Measurements from ENCODE around the gene RPL37.
"Not testable (repeated sequence)": the region's sequence is repeated elsewhere in the genome, so short reads cannot be mapped to it uniquely, and the experiment has no call there.

RPL37 gene

DNA sequence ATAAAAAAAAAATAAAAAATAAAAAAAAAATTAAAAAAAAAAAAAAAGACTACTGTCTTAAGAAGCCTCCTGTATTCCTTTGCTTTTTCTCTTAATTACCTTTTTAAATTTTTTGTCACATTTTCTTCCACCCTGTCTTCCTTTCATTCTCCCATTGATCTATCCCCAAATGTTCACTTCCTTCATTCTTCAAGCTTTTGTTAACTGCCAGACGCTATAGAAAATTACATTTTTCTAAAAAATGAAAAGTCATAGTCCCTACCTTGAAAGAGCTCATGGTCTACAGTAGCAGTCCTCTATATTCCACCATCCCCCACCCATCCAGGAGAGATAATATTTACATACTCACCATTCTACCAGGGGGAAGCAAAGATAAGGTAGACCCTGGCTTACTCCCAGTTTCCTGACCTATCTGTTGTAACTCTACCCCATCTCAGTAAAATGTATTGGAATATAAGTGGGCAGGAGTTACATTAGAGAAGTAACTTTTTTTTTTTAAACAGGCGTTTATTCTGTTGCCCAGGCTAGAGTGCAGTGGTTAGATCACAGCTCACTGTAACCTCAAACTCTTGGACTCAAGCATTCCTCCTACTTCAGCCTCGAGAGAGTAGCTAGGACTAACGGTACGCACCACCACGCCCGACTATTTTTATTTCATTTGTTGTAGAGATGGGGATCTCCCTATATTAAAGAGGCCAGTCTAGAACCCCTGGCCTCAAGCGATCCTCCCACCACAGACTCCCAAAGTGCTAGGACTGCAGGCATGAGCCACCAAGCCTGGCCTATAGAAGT is 33.1 kb downstream of the RPL37 start:
- TF ChIP-seq, protein P1, sequence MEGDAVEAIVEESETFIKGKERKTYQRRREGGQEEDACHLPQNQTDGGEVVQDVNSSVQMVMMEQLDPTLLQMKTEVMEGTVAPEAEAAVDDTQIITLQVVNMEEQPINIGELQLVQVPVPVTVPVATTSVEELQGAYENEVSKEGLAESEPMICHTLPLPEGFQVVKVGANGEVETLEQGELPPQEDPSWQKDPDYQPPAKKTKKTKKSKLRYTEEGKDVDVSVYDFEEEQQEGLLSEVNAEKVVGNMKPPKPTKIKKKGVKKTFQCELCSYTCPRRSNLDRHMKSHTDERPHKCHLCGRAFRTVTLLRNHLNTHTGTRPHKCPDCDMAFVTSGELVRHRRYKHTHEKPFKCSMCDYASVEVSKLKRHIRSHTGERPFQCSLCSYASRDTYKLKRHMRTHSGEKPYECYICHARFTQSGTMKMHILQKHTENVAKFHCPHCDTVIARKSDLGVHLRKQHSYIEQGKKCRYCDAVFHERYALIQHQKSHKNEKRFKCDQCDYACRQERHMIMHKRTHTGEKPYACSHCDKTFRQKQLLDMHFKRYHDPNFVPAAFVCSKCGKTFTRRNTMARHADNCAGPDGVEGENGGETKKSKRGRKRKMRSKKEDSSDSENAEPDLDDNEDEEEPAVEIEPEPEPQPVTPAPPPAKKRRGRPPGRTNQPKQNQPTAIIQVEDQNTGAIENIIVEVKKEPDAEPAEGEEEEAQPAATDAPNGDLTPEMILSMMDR (IDR thresholded peaks at IDR 0.05; ENCODE audit: low read length, missing control alignments): no peak
- H3K4me3 ChIP-seq (replicated peaks; ENCODE audit: low read depth, low read length): no peak overlapping the region
- DNase-seq (ENCODE audit: low read depth): no peak

DNA sequence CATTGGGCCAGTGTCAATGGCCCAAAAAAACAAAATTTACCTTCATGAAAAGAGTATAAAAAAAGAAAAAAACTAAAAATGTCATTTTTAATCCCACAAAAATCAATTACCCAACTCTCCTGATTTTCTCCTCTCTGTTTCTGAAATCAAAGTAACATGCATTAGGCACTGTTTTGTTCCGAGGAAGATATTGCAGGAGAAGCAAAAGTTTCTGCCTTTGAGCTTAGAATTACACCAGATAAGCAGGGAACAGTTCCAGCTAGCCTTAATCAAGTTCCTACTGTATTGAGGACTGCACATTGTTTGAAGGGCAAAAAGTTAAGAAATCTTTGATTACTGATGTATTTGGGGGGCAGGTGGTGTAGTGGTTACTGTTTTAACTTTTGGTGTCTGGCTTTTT is 35.8 kb downstream of the RPL37 start:
- no peak for DNase-seq (ENCODE audit: low read depth)
- TF ChIP-seq, protein P1 (IDR thresholded peaks at IDR 0.05; ENCODE audit: low read length, missing control alignments): no peak
- H3K4me3 ChIP-seq (replicated peaks; ENCODE audit: low read depth, low read length): peak overlapping the region; percentile 96

DNA sequence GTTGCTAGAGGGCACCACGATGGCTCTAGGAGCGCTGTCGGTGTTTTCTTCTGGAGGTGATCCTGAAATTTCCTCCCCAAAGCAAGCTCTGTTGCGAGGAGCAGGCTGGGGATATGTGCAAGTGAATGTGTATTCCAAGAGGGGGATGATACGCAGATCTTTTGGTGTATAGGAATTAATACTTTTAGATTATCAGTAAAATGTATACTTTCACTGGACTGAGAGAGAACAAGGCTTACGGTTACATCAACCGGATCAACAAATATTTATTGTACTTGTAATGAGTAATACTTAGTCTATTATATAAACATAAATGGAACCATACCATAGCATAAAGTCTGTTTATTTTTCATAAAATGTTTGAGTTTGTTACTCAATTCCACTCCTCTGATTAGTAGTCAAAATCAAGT is 36.2 kb downstream of the RPL37 start:
- peak overlapping the region; percentile 96 for H3K4me3 ChIP-seq (replicated peaks; ENCODE audit: low read depth, low read length)
- TF ChIP-seq, protein P1 (IDR thresholded peaks at IDR 0.05; ENCODE audit: low read length, missing control alignments): peak; percentile 26
- DNase-seq (ENCODE audit: low read depth): no peak

DNA sequence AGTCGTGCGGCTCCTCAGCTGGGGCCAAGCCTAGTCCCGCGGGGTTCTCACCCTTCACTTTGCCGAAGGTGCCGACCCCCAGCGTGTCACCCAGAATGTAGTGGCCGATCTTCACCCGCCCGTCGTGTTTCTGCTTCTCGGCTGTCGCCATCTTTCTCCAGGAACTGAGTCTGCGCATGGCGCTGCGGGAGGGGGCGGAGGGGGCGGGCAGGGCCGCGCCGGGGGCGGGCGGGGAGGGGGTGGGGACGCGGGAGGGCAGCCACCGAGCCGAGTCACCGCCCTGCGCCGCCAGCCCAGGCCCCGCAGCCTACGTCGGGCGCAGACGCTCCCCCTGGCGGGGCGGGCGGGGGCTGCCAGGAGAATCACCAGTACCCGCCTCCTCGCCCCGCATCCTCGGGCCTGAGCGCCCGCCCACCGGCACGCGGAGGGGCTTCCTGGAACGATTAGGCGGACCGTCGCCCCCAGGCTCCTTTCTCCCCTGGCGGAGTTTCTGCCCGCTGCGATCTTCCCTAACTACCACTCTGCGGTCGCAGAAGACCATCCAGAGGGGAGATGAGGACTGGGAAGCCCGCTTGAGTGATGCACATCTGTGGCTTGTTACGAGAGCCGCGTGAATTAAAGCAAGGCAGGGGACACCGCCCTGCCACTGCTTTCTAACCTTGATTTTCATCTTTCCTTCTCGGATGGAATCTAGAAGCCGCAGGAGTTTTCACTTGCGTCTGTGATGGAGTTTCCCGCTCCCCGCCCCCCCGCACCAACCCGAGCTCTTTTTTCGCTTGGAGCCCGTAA is 36.8 kb downstream of the RPL37 start, which contains the start of gene PRKAA1:
Gene PRKAA1, minus strand, starts transcription at position 363 of the 789 bp plus-strand sequence. Its CDS starts 185 bp downstream, at position 178.
- TF ChIP-seq, protein P1 (IDR thresholded peaks at IDR 0.05; ENCODE audit: low read length, missing control alignments): peak; percentile 26
- H3K4me3 ChIP-seq (replicated peaks; ENCODE audit: low read depth, low read length): peak within 1 kb of the TSS; percentile 96
- peak; percentile 89 for DNase-seq (ENCODE audit: low read depth)

DNA sequence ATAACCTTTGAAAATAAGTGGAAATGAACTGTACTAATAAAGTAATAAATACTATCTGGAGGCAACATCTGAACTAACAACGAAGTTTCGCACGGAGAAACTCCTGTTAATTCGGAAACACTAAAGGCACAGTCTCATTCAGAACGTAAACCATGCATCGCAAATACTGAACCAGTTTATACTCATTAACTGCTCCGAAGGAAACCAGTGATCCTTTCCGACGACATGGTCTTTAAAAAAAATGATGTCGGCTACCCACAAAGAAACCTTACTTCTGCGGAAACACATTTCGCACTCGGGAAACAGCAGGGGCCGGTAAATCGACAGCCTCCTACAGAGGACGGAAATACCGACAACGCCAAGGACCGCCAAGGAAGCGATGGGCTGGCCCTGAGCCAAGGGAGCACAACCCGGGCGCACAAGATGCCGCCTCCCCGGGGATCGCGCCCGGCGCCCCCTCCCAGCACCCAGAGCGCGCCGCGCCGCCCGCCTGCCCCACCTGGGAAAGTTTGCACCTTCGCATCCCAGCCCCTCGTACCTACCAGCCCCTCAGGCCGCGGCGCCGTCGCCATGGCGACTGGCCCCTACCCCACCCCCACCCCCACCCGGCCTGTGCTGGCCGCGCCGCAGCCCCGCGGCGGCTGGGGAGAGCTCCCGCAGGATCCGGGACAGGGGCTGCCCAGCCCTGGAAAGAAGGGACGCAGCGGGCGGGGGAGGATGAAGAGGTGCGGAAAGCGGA is 37.6 kb downstream of the RPL37 start:
- H3K4me3 ChIP-seq (replicated peaks; ENCODE audit: low read depth, low read length): peak overlapping the region; percentile 76
- peak; percentile 86 for DNase-seq (ENCODE audit: low read depth)
- TF ChIP-seq, protein P1 (IDR thresholded peaks at IDR 0.05; ENCODE audit: low read length, missing control alignments): no peak

DNA sequence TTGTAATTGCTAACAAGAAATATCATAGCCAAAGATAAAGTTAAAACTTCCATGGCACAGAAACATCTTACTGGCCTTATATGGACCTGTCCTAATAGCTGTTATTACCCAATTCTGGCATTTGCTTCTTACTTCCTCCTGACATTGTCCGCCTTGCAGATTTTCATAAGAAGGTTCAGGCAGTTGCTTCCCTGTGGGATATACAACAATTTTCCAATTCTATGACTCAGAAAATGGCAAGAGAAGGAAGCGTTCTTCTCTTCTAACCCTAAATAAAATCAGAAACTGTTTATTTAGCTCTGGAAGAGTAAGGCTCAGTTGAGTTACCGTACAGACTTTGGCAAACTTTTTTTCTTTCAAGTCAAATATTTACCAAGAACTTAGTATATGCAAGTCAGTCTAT is 38.5 kb downstream of the RPL37 start:
- peak; percentile 87 for DNase-seq (ENCODE audit: low read depth)
- TF ChIP-seq, protein P1 (IDR thresholded peaks at IDR 0.05; ENCODE audit: low read length, missing control alignments): no peak
- peak overlapping the region; percentile 76 for H3K4me3 ChIP-seq (replicated peaks; ENCODE audit: low read depth, low read length)

DNA sequence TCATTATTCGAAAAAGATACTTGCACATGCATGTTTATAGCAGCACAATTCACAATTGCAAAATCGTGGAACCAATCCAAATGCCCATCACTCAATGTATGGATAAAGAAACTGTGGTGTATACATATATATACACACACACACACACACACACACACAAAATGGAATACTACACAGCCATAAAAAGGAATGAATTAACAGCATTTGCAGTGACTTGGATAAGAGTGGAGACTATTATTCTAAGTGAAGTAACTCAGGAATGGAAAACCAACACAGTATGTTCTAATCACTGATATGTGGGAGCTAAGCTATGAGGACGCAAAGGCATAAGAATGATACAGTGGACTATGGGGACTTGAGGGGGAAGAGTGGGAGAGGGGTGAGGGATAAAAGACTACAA is 40.1 kb downstream of the RPL37 start:
- DNase-seq (ENCODE audit: low read depth); H3K4me3 ChIP-seq (replicated peaks; ENCODE audit: low read depth, low read length): not testable (repeated sequence)

DNA sequence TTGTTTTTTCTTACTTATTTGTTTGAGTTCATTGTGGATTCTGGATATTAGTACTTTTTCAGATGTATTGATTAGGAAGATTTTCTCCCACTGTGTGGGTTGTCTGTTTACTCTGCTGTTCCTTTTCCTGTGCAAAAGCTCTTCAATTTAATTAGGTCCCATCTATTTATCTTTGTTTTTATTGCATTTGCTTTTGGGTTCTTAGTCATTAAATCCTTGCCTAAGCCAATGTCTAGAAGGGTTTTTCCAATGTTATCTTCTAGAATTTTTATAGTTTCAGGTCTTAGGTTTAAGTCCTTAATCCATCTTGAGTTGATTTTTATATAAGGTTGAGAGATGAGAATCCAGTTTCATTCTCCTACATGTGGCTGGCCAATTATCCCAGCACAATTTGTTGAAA is 40.7 kb downstream of the RPL37 start:
- not testable (repeated sequence) for DNase-seq (ENCODE audit: low read depth); H3K4me3 ChIP-seq (replicated peaks; ENCODE audit: low read depth, low read length)

DNA sequence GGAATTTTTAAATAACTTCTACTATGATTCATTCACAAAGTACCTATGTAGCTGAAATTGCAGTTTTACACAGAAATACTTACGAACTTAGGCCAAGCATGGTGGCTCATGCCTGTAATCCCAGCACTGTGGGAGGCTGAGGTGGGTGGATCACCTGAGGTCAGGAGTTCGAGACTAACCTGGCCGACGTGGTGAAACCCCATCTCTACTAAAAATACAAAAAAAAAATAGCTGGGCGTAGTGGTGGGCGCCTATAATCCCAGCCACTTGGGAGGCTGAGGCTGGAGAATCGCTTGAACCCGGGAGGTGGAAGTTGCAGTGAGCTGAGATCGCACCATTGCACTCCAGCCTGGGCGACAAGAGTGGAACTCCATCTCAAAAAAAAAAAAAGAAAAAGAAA is 42.3 kb downstream of the RPL37 start:
- not testable (repeated sequence) for DNase-seq (ENCODE audit: low read depth); H3K4me3 ChIP-seq (replicated peaks; ENCODE audit: low read depth, low read length)
